Cardiac muscle cell (in vitro differentiated cells and primary cell): ENCODE results near the gene CTNND2. TPM values are rescaled to one million over a fixed set of nuclear protein-coding genes. Genes with fewer than 3 reads are reported as not detected.
"Not testable (repeated sequence)": the region's sequence is repeated elsewhere in the genome, so short reads cannot be mapped to it uniquely, and the experiment has no call there.

ENCODE experiments used
- DNase-seq, 2 donors: peaks; one replicate each; pipeline versions ENCODE4 v3.0.0 to v3.0.0-alpha.2; 2010 to 2017; ENCODE audit warnings: low read depth in 1 of 2, low spot score in 1 of 2
- H3K27ac ChIP-seq: fragments of 200-600 bp; sonication (generic); 2 replicates; pipeline ENCODE4 v1.5.1; 2016
- H3K27me3 ChIP-seq: fragments of 200-600 bp; sonication (generic); 2 replicates; pipeline ENCODE4 v1.6.0; 2016; ENCODE audit warnings: control low read depth
- H3K36me3 ChIP-seq: fragments of 200-600 bp; sonication (generic); 2 replicates; pipeline ENCODE4 v1.5.1; 2016; ENCODE audit warnings: control low read depth
- H3K4me1 ChIP-seq: fragments of 200-600 bp; sonication (generic); 2 replicates; pipeline ENCODE4 v1.8.1; 2017; ENCODE audit warnings: low read depth, mild to moderate bottlenecking, mixed run types
- H3K4me3 ChIP-seq: fragments of 200-600 bp; sonication (generic); 2 replicates; pipeline ENCODE4 v1.5.1; 2016; ENCODE audit warnings: mild to moderate bottlenecking
- H3K9me3 ChIP-seq: fragments of 200-600 bp; sonication (generic); 2 replicates; pipeline ENCODE4 v1.5.1; 2017; ENCODE audit warnings: low read depth, mild to moderate bottlenecking, control low read depth
- CTCF ChIP-seq: IDR thresholded peaks from 2 replicates; pipeline ENCODE4 v1.5.1; 2012; ENCODE audit warnings: low read depth, mild to moderate bottlenecking, low read length
- polyA plus RNA-seq: library from polyadenylated mRNA; unstranded; fragments of >200 nt; fragmentation: Nextera tagmentation; extraction: Ambion mirVana; gene quantifications from 2 replicates; pipeline ENCODE4 v1.2.1, GENCODE V29; 2016
- total RNA-seq: library from RNA; depleted of rRNA; stranded (reverse); fragments of >200 nt; gene quantifications from 2 replicates; pipeline ENCODE4 v1.2.3, GENCODE V29; 2016

Gene CTNND2
- total and polyA plus RNA-seq, 2 experiments from 2014 or later: 11.0 to 12.7 TPM

GRCh38 chr5:11617080-11617479, 287.2 kb downstream of the CTNND2 start:
- no peak overlapping the region for H3K4me3 ChIP-seq
- TF ChIP-seq CTCF: no peak
- no peaks in the 10 kb centered on the region for H3K9me3 ChIP-seq
- H3K27me3 ChIP-seq: no peaks in the 10 kb centered on the region
- no peaks in the 10 kb centered on the region for H3K4me1 ChIP-seq
- H3K36me3 ChIP-seq: no peaks in the 10 kb centered on the region
- no peak for DNase-seq
- no peak overlapping the region for H3K27ac ChIP-seq

GRCh38 chr5:11616624-11617023, 287.6 kb downstream of the CTNND2 start:
- DNase-seq, H3K9me3 ChIP-seq, H3K27ac ChIP-seq, H3K4me3 ChIP-seq, H3K36me3 ChIP-seq, H3K4me1 ChIP-seq, H3K27me3 ChIP-seq: not testable (repeated sequence)

- Histone ChIP-seq H3K9me3 (no peaks in the 10 kb centered on the region), H3K4me1 (no peaks in the 10 kb centered on the region), H3K4me3 (no peak overlapping the region), H3K27me3 (no peaks in the 10 kb centered on the region), H3K27ac (no peak overlapping the region), H3K36me3 (no peaks in the 10 kb centered on the region)
- DNase-seq: no peak
- no peak for TF ChIP-seq CTCF
Observed at GRCh38 chr5:11611011-11611410, 293.2 kb downstream of the CTNND2 start.

GRCh38 chr5:11609570-11610303, 294.5 kb downstream of the CTNND2 start:
- no peak for DNase-seq

GRCh38 chr5:11608530-11608929, 295.7 kb downstream of the CTNND2 start:
- DNase-seq: no peak
- H3K4me3 ChIP-seq: no peak overlapping the region
- TF ChIP-seq CTCF: no peak
- no peaks in the 10 kb centered on the region for H3K4me1 ChIP-seq
- no peaks in the 10 kb centered on the region for H3K9me3 ChIP-seq
- H3K36me3 ChIP-seq: no peaks in the 10 kb centered on the region
- H3K27ac ChIP-seq: no peak overlapping the region
- H3K27me3 ChIP-seq: no peaks in the 10 kb centered on the region

More at GRCh38 chr5:11609570-11610303, 294.5 kb downstream of the CTNND2 start:
- H3K4me1 ChIP-seq: no peaks in the 10 kb centered on the region
- no peak overlapping the region for H3K27ac ChIP-seq
- H3K27me3 ChIP-seq: no peaks in the 10 kb centered on the region
- no peak for TF ChIP-seq CTCF
- H3K9me3 ChIP-seq: no peaks in the 10 kb centered on the region
- H3K36me3 ChIP-seq: no peaks in the 10 kb centered on the region
- no peak overlapping the region for H3K4me3 ChIP-seq

- no peaks in the 10 kb centered on the region for H3K9me3 ChIP-seq
- H3K36me3 ChIP-seq: no peaks in the 10 kb centered on the region
- no peak overlapping the region for H3K27ac ChIP-seq
- no peak for TF ChIP-seq CTCF
- H3K4me3 ChIP-seq: no peak overlapping the region
- no peaks in the 10 kb centered on the region for H3K27me3 ChIP-seq
- DNase-seq: no peak
- peaks cover 2% of the 10 kb centered on the region for H3K4me1 ChIP-seq
Observed at GRCh38 chr5:11607944-11608483, 296.2 kb downstream of the CTNND2 start.
